DMS153 treated with DMSO at 0.1 percent for 48 hours (cell line): ENCODE data around the gene FAAP20.

Source experiments
- DNase-seq: peaks from one replicate; lab custom pipeline; 2025; ENCODE audit not compliant: unreplicated experiment; lab: John Stamatoyannopoulos, UW

FAAP20 gene

DNA sequence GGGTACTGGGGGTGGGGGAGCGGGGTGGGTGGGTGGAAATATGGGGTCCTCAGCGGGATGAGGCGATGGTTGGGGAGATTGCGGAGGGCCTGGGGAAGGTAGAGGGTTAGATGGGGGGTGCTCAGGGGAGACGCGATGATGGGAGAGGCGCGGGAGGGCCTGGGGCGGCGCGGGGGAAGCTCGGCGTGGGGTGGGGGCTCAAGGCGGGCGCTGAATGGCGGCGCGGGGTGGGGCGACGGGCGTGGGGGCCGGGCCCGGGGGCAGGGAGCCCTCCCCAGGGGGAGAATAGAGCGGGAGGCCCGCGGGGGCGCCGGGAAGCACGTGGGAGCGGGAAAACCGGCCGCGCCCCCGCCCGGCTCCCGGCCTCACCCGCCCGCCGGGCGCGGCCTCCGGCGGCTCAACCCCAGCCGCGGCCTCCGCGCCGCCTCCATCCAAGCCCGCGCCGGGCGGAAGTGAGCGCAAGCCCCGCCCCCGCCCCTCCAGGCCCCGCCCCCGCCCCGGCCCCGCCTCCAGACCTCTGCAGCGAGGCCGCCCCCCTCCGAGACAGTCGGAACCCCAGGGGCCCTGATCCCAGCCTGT is at the start of gene FAAP20:
TSS of gene FAAP20 (minus strand) at position 454 of the 579 bp plus-strand sequence. CDS start at position 431, 23 bp downstream.
- DNase-seq: peak; percentile 74

GRCh38 chr1:2242814-2243725 is 48.5 kb upstream of the FAAP20 start:
- no peak for DNase-seq

DNA sequence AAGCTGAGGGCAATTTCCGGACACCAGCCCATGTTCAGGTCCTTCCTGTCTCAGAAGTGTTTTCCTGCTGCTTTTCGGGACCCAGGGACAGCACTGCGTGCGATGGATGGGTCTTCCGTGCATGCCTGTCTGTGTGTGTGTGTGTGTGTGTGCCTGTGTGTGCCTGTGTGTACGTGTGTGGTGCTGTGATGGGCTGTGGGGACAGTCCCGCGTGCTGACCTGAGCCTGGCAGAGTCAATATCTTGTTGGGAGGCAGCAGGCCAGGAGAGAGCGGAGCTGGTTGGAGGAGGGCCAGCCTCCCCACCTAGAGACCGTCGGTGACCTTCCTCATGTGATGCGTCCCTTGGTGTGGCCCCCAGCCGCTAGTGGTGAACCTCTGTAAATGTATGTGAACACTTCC is 47.2 kb upstream of the FAAP20 start:
- DNase-seq: no peak

GRCh38 chr1:2240270-2241156 is 45.9 kb upstream of the FAAP20 start:
- no peak for DNase-seq

DNA sequence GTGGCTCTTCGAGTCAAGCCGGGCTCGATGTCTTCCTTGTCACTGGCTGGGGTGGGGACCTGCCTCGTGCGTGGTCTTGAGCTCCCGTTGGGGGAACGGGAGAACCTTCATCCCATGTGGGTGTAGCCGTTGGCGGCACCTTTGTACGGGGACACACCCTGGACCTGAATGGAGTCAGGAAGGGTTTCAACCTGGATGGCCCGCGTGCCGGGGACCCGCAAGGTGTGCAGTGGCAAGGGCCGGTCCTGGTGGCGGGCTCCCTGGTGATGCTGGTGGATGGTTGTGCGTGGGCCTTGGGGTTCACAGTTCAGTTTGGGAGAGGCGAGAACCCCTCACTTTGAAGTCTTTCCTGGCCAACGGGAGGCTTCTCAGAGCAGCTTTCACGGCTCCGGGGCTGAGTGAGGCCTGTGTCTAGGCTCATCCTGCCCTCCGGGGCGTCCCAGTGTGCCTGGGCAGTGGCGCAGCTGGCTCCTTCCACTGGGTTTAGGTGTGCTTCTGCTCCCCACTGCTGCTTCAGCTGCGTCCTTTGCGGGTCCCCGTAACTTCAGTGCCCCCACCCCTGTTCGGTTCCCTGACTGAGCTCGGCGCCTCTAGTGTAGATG is 44.9 kb upstream of the FAAP20 start:
- DNase-seq: no peak

GRCh38 chr1:2239013-2239370 is 44.4 kb upstream of the FAAP20 start:
- no peak for DNase-seq

GRCh38 chr1:2238361-2239012 is 43.9 kb upstream of the FAAP20 start:
- DNase-seq: no peak

GRCh38 chr1:2237773-2238172 is 43.2 kb upstream of the FAAP20 start:
- DNase-seq: no peak

- no peak for DNase-seq
These were observed 42.4 kb upstream of the FAAP20 start for GRCh38 chr1:2236695-2237677.

GRCh38 chr1:2235300-2235998 is 40.9 kb upstream of the FAAP20 start:
- DNase-seq: no peak

DNA sequence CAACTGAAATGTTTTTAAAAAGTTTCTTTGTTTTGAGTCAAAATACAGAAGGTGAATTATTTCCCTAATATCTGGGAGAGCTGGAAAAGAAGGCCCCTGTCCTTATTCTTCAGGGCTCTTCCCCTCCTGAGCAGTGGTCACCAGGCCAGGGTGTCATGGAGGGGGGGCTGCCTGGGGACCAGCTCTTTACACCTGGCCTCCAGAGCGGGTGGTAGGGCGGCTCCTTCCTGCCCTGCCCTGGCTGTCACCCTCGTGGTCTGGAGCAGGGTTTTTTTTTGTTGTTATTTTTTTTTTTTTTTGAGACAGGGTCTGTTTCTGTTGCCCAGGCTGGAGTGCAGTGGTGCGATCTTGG is 40.2 kb upstream of the FAAP20 start:
- DNase-seq: no peak

DNA sequence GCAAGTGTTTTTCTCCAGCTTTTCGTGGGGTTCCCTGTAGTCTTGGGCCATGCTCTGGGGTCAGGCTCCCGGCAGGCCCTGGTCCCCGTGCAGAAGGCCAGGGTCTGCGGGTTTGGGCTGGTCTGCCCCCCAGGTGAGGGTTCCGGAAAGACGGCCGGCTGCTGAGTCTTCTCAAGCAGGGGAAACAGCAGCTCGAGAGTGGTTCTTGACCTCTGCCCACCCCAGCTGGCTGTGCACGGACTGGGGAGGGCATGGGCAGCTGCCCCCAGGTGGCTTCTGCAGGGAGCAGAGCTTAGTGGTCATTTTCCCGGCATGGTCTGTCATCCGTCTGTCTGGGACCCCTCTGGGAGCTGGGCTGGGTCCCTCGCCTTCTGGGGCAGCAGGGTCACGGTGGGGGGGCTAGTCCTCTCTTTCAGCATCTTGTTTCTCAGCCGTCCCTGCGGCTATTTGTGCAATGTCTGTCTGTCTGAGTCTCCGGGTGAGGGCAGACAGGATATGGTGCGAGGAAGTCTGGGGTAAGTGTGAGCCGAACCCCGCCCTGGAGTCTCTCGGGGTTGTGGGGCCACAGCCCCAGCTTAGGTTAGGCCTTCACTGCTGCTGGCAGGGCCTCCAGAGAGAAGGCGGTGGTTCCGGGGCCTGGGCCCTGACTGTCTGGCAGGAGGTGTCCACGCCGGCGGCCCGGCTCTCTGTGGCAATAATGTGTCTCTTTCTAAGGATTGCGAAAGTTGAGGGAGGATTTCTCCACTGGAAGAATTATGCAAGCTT is 39.6 kb upstream of the FAAP20 start:
- no peak for DNase-seq

DNA sequence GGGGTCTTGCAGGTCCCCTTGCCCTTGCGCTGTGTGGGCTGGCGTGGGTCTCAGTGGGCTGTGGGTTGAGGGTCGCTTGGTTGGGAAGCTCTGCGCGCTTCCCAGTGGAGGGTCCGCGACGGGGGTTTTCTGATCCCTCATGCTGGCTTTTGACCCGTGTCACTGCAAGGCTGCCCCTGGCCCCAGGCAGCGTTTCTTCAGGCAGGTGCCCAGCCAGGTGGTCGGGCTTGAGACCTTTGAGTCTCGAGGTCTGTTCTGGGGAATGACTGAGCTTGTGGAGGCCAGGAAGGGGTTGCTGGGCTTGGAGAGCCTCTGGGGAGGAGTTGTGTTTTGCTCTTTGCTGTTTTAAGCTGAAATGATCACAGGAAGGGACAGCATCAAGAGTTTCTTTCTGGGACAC is 38.9 kb upstream of the FAAP20 start:
- DNase-seq: no peak

DNA sequence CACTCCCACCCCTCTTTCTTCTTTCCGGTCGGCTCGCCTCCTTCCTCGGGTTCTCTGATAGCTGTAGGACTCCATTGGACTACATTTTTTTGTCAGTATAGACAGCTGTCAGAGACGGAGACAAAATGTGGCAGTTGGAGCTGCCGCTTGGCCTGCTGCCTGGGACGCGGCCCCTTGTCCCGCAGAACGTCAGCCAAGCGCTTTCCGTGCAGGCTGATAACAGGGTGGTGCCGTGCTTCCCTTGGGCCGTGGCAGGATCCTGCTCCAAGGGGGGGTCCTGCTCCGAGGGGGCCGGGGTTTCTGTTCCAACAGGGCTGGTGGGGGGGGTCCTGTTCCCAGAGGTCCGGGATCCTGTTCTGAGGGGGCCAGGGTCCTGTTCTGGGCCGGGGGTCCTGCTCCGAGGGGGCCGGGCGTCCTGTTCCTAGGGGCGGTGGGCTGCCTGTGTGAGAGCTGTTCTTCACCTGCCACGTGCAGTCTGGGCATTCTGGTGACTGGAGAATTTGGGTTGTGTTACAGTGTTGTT is 38.4 kb upstream of the FAAP20 start:
- DNase-seq: no peak

- DNase-seq: no peak
These were observed 37.8 kb upstream of the FAAP20 start for GRCh38 chr1:2232255-2232915.

- no peak for DNase-seq
These were observed 37.1 kb upstream of the FAAP20 start for GRCh38 chr1:2231532-2232254.
